H7 (cell line): ENCODE data around the gene TCF7L1. TPM values are rescaled to one million over a fixed set of nuclear protein-coding genes. Genes with fewer than 3 reads are reported as not detected.

Experiments used
- DNase-seq: peaks from one replicate; pipeline ENCODE4 v3.0.0; 2012
- H3K27me3 ChIP-seq: 2 replicates; pipeline ENCODE4 v1.6.0; 2011; ENCODE audit warnings: mild to moderate bottlenecking, low read length; ENCODE audit not compliant: control insufficient read depth, insufficient read depth
- H3K36me3 ChIP-seq: replicated peaks from 2 replicates; pipeline ENCODE4 v1.5.1; 2011; ENCODE audit warnings: low read length; ENCODE audit not compliant: control insufficient read depth, insufficient read depth
- H3K4me3 ChIP-seq: 2 replicates; pipeline ENCODE4 v1.5.1; 2011; ENCODE audit warnings: low read depth, mild to moderate bottlenecking, control low read depth, low read length, moderate library complexity; ENCODE audit not compliant: insufficient read depth
- total RNA-seq: library from RNA; depleted of rRNA; stranded (reverse); fragments of >200 nt; shearing (Covaris generic); gene quantifications from 2 replicates; pipeline ENCODE4 v1.2.3, GENCODE V29; 2014; rRNA removed

TCF7L1 gene
- total RNA-seq, 1 experiment from 2014 or later: 9.9 TPM

DNA sequence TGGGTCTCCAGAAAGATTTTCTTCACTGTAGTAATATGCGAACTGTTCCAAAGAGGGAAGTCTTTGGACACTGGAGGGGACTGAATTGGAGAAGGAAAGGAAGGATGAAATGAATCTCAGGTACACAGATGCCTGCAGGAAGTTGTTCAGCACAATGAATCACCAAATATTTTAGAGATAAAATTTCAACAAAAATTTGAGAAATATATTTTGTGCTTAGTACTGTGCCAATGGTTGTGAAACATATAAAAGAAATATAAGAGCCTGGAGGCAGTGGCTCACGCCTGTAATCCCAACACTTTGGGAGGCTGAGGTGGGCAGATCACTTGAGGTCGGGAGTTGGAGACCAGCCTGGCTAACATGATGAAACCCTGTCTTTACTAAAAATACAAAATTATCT, 224.5 kb downstream of the TCF7L1 start:
- Histone ChIP-seq H3K36me3 (peaks cover 2% of the 10 kb centered on the region), H3K4me3 (no peak overlapping the region), H3K27me3 (no peaks in the 10 kb centered on the region)
- DNase-seq: no peak

Other genes starting within 250 kb of the TCF7L1 start
- 1,705 and 2,421 TPM in 2 replicates for gene TMSB10, start 227.7 kb upstream of the TCF7L1 start, total RNA-seq
- gene KCMF1, start 162.2 kb upstream of the TCF7L1 start, total RNA-seq: 108 and 138 TPM in 2 replicates
- 33.0 and 37.0 TPM in 2 replicates for gene TGOLN2, start 194.6 kb downstream of the TCF7L1 start, total RNA-seq
- gene RETSAT, start 221.1 kb downstream of the TCF7L1 start, total RNA-seq: 18.5 and 29.6 TPM in 2 replicates
- gene ELMOD3, start 221.4 kb downstream of the TCF7L1 start, total RNA-seq: 11.3 and 11.5 TPM in 2 replicates